GM20000 (cell line): ENCODE measurements around the gene KSR2.

Source experiments
- DNase-seq: peaks from one replicate; pipeline ENCODE4 v3.0.0; 2012; ENCODE audit warnings: low spot score
- TF ChIP-seq, protein P1 (sequence below): IDR thresholded peaks from 2 replicates; pipeline ENCODE4 v1.5.1; 2012; ENCODE audit warnings: mild to moderate bottlenecking, control low read depth; ENCODE audit errors: extremely low read depth, missing control alignments

KSR2 gene

DNA sequence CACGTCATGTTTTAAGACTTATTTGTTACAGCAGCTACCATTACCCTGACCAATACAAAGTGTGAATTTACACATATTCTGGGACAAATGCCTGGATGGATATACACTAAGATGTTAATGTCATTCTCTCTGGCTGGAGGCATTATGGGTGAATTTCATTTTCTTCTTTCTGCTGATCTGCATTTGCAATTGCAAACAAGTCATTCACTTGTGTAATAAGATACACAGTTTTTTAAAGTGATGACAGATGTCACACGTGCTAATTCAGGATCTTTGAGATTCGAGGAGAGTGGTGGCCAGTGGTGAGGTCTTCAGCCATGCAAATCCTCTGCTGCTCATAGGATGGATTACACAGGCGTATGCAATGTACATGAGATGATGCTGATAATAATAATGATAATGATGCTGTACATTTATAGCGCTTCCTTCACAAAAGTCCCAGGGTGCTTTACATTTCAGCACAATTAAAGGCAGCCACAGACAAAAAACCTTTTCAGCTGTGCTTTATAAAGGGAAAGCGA, 451.5 kb downstream of the KSR2 start:
- DNase-seq = no peak
- TF ChIP-seq, protein P1, sequence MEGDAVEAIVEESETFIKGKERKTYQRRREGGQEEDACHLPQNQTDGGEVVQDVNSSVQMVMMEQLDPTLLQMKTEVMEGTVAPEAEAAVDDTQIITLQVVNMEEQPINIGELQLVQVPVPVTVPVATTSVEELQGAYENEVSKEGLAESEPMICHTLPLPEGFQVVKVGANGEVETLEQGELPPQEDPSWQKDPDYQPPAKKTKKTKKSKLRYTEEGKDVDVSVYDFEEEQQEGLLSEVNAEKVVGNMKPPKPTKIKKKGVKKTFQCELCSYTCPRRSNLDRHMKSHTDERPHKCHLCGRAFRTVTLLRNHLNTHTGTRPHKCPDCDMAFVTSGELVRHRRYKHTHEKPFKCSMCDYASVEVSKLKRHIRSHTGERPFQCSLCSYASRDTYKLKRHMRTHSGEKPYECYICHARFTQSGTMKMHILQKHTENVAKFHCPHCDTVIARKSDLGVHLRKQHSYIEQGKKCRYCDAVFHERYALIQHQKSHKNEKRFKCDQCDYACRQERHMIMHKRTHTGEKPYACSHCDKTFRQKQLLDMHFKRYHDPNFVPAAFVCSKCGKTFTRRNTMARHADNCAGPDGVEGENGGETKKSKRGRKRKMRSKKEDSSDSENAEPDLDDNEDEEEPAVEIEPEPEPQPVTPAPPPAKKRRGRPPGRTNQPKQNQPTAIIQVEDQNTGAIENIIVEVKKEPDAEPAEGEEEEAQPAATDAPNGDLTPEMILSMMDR = no peak

DNA sequence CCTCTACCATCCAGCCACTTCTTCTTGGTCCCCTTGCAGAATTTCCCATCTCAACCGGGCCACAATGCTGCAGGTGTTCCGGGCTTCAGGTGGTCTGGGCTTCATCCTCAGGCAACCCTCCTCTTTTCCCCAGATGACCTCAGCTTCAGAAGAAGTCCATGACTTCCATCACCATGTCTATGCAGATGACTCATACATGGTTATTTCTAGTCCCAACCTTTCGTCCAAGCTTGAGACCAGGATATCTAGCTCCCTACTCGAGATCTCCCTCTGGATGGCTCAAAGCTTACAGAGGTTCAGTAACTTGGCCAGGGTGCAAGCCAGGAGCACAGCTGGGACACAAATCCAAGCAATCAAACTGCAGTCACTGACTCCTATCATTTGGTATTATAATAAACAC, 452.8 kb downstream of the KSR2 start:
- no peak for DNase-seq

DNA sequence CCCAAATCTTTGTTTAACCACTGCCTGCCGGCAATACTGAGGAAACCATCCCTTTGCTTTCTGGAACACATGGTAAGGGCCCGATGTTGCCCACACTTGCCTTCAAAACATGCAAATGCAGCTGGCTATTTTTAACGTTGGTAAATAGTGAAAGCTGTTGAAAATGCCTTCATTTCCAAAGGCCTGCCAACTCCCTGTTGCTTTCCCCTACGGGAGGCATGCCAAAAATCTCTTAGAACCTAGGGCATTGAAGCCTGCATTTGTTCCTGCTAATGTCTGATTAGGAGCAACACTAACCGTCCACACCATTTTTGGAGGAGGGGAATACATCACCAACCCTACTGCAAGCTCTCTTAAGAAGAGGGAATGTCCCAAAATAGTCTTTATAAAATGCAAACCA, 454.8 kb downstream of the KSR2 start:
- no peak for DNase-seq
- TF ChIP-seq, protein P1 = no peak

More for the DNA sequence above, 452.8 kb downstream of the KSR2 start:
- TF ChIP-seq, protein P1 = no peak

DNA sequence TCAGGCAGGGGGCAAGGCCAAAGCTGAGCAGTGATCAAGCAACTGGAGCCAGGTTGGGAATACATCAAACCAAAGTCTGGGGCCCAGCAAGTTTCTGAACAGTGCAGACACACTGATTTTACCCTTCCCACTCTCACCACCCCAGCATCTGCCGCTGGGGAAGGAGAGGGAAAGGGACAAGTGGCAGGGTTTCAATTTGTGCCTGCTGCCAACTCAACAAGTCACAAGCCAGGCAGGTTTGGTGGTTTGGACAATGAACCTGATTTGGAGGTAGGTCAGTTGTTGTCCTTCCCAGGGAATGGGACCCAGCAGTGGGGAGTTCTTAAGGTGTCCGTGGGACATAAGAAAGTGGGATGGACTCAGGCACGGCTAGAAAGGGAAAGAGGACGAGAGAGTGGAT, 455.4 kb downstream of the KSR2 start:
- DNase-seq = no peak
- TF ChIP-seq, protein P1 = no peak

DNA sequence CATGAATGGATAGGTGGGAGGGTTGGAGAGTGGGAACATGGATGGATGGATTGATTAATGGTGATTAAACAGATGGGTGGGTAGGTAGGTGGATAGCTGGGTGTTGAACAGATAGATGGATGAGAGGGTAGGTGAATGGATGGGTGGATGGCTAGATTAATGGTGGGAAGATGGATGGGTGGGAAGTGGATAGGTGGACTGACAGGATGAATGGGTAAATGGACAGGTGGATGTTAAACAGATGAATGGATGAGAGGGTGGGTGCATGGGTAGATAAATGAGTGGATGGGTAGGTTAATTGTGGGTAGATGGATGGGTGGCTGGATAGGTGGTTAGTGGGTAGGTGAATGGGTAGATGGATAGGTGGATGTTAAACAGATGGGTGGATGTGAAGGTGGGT, 460.3 kb downstream of the KSR2 start:
- DNase-seq = no peak
- TF ChIP-seq, protein P1 = no peak

DNA sequence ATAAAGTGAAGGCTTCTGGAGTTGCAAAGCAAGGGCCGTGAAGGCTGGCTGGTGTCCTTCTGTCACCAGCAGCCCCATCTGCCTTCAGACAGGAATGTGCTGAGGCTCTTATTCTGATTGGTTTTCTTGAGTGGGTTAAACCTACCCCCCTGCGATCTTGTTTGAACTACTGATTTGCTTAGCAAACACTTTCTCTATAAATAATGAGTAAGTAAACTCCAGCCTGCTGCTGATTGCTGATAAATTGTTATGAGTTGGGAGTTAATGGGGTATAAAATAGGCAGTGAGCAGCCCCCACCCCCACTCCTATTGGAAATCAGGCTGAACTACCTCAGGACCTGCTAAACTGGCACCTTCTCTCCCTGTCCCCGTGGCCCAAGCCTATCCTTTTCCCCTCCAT, 461.2 kb downstream of the KSR2 start:
- DNase-seq = no peak
- TF ChIP-seq, protein P1 = no peak

DNA sequence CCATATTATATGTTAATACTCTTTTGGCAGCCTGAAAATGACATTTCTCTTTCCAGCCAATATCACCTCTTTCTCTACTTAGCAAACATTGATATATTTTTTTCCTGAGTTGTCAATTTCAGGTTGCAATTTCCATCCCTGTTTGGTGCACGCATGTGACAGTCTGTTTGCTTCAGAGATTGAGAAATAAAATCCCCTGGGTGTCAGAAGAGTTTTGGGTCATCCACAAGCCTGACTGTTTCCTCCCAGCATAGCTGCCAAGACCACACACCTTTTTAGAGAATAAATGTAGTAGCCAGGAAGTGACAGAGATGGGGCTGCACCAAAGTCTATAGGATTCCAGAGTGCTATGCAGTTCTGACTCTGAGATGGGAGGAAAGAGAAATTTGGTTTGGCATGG, 462.5 kb downstream of the KSR2 start:
- TF ChIP-seq, protein P1 = no peak
- DNase-seq = no peak
